ENCODE results near the gene ZNF574. TPM values are rescaled to one million over a fixed set of nuclear protein-coding genes. Genes with fewer than 3 reads are reported as not detected.
A peak's percentile ranks its signal among the peaks of the same experiment; 100 is the strongest.

ZNF574 gene
- total RNA-seq (7.7 and 9.9 TPM in 2 replicates), polyA plus RNA-seq (5.1 and 6.6 TPM in 2 replicates), polyA minus RNA-seq (ENCODE audit: low replicate concordance) (34.2 and 46.5 TPM in 2 replicates)
- 7.4 and 11.2 TPM in 2 replicates for polyA plus RNA-seq (2012)

GRCh38 chr19:42075616-42076379 is at the start of gene ZNF574:
ZNF574 (plus strand) TSS chr19:42076166; CDS start chr19:42078607, 2,441 bp downstream.
- peaks cover 44% of the 10 kb centered on the region for H3K79me2 ChIP-seq (ENCODE audit: control insufficient read depth, insufficient read depth, low read length)
- H4K20me1 ChIP-seq (ENCODE audit: control insufficient read depth, extremely low read depth, insufficient read depth, low read length) = peaks cover 1% of the 10 kb centered on the region
- peak within 1 kb of the TSS; percentile 79 to 97 (median 84) for H3K4me3 ChIP-seq (replicated peaks in 1 of 4; ENCODE audit: control extremely low read depth in 1 of 4, insufficient read depth in 1 of 4, low read depth in 3 of 4, low read length in 4 of 4)
- H3K9me3 ChIP-seq (ENCODE audit: control insufficient read depth, insufficient read depth, low read depth, low read length) = no peaks in the 10 kb centered on the region
- H3K4me2 ChIP-seq (ENCODE audit: extremely low read depth, insufficient read depth, low read length) = peak within 1 kb of the TSS; percentile 87
- TF ChIP-seq CTCF (conservative IDR thresholded peaks at IDR 0.05 in 1 of 2, IDR thresholded peaks at IDR 0.05 in 1 of 2; ENCODE audit: low read depth in 1 of 2, low read length in 2 of 2) (no peak), EZH2 (IDR thresholded peaks at IDR 0.05; ENCODE audit: low read length, missing control alignments) (no peak)
- H2AFZ ChIP-seq (ENCODE audit: low read length) = peak within 1 kb of the TSS; percentile 90
- peaks cover 4% of the 10 kb centered on the region for H3K4me1 ChIP-seq (ENCODE audit: control insufficient read depth, extremely low read depth, insufficient read depth, low read length)
- peak; percentile 99 for DNase-seq (ENCODE audit: low read depth in 2 of 2)
- H3K36me3 ChIP-seq (ENCODE audit: control insufficient read depth, insufficient read depth, low read length) = peaks cover 19% of the 10 kb centered on the region
- peak within 1 kb of the TSS; percentile 99 for H3K27ac ChIP-seq (ENCODE audit: insufficient read depth, low read length)
- no peaks in the 10 kb centered on the region for H3K27me3 ChIP-seq (ENCODE audit: control insufficient read depth, insufficient read depth, low read length)
- H3K9ac ChIP-seq (ENCODE audit: insufficient read depth, low read length) = peak within 1 kb of the TSS; percentile 93

- DNase-seq (ENCODE audit: low read depth in 2 of 2) = no peak
- H3K4me1 ChIP-seq (ENCODE audit: control insufficient read depth, extremely low read depth, insufficient read depth, low read length) = peaks cover 3% of the 10 kb centered on the region
- no peak overlapping the region for H2AFZ ChIP-seq (ENCODE audit: low read length)
- no peaks in the 10 kb centered on the region for H3K9me3 ChIP-seq (ENCODE audit: control insufficient read depth, insufficient read depth, low read depth, low read length)
- TF ChIP-seq EZH2 (IDR thresholded peaks at IDR 0.05; ENCODE audit: low read length, missing control alignments) (no peak), CTCF (conservative IDR thresholded peaks at IDR 0.05 in 1 of 2, IDR thresholded peaks at IDR 0.05 in 1 of 2; ENCODE audit: low read depth in 1 of 2, low read length in 2 of 2) (peak; percentile 23 to 52)
- H3K4me2 ChIP-seq (ENCODE audit: extremely low read depth, insufficient read depth, low read length) = no peak overlapping the region
- peaks cover 4% of the 10 kb centered on the region for H3K27me3 ChIP-seq (ENCODE audit: control insufficient read depth, insufficient read depth, low read length)
- H3K9ac ChIP-seq (ENCODE audit: insufficient read depth, low read length) = no peak overlapping the region
- no peaks in the 10 kb centered on the region for H4K20me1 ChIP-seq (ENCODE audit: control insufficient read depth, extremely low read depth, insufficient read depth, low read length)
- no peak overlapping the region for H3K27ac ChIP-seq (ENCODE audit: insufficient read depth, low read length)
- no peak overlapping the region for H3K4me3 ChIP-seq (replicated peaks in 1 of 4; ENCODE audit: control extremely low read depth in 1 of 4, insufficient read depth in 1 of 4, low read depth in 3 of 4, low read length in 4 of 4)
- H3K36me3 ChIP-seq (ENCODE audit: control insufficient read depth, insufficient read depth, low read length) = no peaks in the 10 kb centered on the region
- no peaks in the 10 kb centered on the region for H3K79me2 ChIP-seq (ENCODE audit: control insufficient read depth, insufficient read depth, low read length)
These were observed 47.4 kb upstream of the ZNF574 start for GRCh38 chr19:42028304-42029216.

All from fibroblast of lung (primary cell).